Ascending aorta (tissue), 2 donors: ENCODE results near the gene FAM222B. TPM values are rescaled to one million over a fixed set of nuclear protein-coding genes. Genes with fewer than 3 reads are reported as not detected.
A peak's percentile ranks its signal among the peaks of the same experiment; 100 is the strongest.

Experiments used
- DNase-seq, 2 donors: peaks; one replicate each; pipeline ENCODE4 v3.0.0-alpha.2; 2019; ENCODE audit warnings: low spot score in 2 of 2
- H3K27ac ChIP-seq, 2 donors: fragments of 200-600 bp; sonication (generic); one replicate each; pipeline ENCODE4 v1.5.1; 2016 to 2017; ENCODE audit warnings: mild to moderate bottlenecking in 1 of 2
- H3K27me3 ChIP-seq: fragments of 200-600 bp; sonication (generic); one replicate; pipeline ENCODE4 v1.5.1; 2017
- H3K36me3 ChIP-seq, 2 donors: fragments of 200-600 bp; sonication (generic); one replicate each; pipeline ENCODE4 v1.5.1; 2016
- H3K4me1 ChIP-seq, 2 donors: fragments of 200-600 bp; sonication (generic); one replicate each; pipeline ENCODE4 v1.5.1; 2016 to 2017; ENCODE audit warnings: mild to moderate bottlenecking in 1 of 2
- H3K4me3 ChIP-seq, 2 donors: fragments of 200-600 bp; sonication (generic); one replicate each; pipeline ENCODE4 v1.5.1; 2016 to 2017; ENCODE audit warnings: mild to moderate bottlenecking in 1 of 2
- H3K9me3 ChIP-seq, 2 donors: fragments of 200-600 bp; sonication (generic); one replicate each; pipeline ENCODE4 v1.5.1; 2016
- CTCF ChIP-seq, 3 experiments: fragments of 200-600 bp in 2 of 3; fragments of 450-650 bp in 1 of 3; sonication (generic) in 2 of 3; IDR thresholded peaks; one replicate each; pipeline ENCODE4 v1.5.1; 2016 to 2019; ENCODE audit warnings: antibody characterized with exemption in 3 of 3, mild to moderate bottlenecking in 1 of 3, moderate library complexity in 1 of 3
- intact Hi-C: fragments of 100-400 bp; cut with DNase I; formaldehyde crosslinking; loops from one replicate; pipeline ENCODE4 v1.15.1; 2023
- total RNA-seq: library from RNA; depleted of rRNA; stranded (reverse); fragments of >200 nt; gene quantifications from one replicate; pipeline ENCODE4 v1.1.0, GENCODE V29; 2016

The FAM222B gene
- total RNA-seq, 1 donor from 2014 or later = 30.7 TPM

- peak; percentile 69 to 96 for DNase-seq
- Histone ChIP-seq H3K4me1 (peaks cover 10 to 16% of the 10 kb centered on the region in 2 donors), H3K27ac (no peak overlapping the region), H3K36me3 (peaks cover 7 to 18% of the 10 kb centered on the region in 2 donors), H3K27me3 (no peaks in the 10 kb centered on the region), H3K4me3 (no peak overlapping the region), H3K9me3 (no peaks in the 10 kb centered on the region)
- TF ChIP-seq CTCF (IDR thresholded peaks at IDR 0.05) = peak; percentile 100
- intact Hi-C loops = loop anchor here (1.0 kb wide), 1 partner anchor 23 kb away; no protein-coding TSS in a partner anchor
Measured at GRCh38 chr17:28750178-28751047, 92.2 kb downstream of the FAM222B start.

DNA sequence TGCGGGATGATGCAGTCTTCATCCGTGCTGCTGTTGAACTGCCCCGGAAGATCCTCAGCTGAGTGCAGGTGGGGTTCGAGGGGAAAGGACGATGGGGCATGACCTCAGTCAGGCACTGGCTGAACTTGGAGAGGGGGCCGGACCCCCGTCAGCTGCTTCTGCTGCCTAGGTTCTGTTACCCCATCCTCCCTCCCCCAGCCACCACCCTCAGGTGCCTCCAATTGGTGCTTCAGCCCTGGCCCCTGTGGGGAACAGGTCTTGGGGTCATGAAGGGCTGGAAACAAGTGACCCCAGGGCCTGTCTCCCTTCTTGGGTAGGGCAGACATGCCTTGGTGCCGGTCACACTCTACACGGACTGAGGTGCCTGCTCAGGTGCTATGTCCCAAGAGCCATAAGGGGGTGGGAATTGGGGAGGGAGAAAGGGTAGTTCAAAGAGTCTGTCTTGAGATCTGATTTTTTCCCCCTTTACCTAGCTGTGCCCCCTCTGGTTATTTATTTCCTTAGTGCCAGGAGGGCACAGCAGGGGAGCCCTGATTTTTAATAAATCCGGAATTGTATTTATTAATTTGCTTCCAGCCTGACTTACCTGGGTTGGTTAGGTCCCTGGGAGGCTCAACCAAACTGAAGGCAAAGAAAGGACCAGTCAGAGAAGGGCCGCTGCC lies 92.9 kb downstream of the FAM222B start:
- TF ChIP-seq CTCF (IDR thresholded peaks at IDR 0.05) = no peak
- intact Hi-C loops = loop anchor here (1.0 kb wide), 1 partner anchor 22 kb away; no protein-coding TSS in a partner anchor
- Histone ChIP-seq H3K27ac (peak overlapping the region in 1 of 2 donors; percentile 10), H3K4me3 (no peak overlapping the region), H3K27me3 (no peaks in the 10 kb centered on the region), H3K36me3 (peaks cover 7 to 18% of the 10 kb centered on the region in 2 donors), H3K4me1 (peaks cover 12 to 24% of the 10 kb centered on the region in 2 donors), H3K9me3 (no peaks in the 10 kb centered on the region)
- DNase-seq = no peak

DNA sequence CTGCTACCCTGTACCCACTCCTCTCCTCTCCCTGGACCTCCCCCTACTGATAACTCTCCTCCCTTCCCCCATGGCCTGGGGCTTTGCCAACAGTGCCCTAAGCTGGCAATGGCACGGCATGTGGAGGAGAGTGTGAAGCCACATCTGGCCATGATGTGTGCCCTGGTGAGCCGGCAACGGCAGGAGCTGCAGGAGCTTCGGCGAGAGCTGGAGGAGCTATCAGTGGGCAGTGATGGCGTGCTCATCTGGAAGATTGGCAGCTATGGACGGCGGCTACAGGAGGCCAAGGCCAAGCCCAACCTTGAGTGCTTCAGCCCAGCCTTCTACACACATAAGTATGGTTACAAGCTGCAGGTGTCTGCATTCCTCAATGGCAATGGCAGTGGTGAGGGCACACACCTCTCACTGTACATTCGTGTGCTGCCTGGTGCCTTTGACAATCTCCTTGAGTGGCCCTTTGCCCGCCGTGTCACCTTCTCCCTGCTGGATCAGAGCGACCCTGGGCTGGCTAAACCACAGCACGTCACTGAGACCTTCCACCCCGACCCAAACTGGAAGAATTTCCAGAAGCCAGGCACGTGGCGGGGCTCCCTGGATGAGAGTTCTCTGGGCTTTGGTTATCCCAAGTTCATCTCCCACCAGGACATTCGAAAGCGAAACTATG lies 93.6 kb downstream of the FAM222B start:
- peak overlapping the region in 1 of 2 donors; percentile 10 for H3K27ac ChIP-seq
- H3K36me3 ChIP-seq = peaks cover 7 to 18% of the 10 kb centered on the region in 2 donors
- no peaks in the 10 kb centered on the region for H3K27me3 ChIP-seq
- TF ChIP-seq CTCF (IDR thresholded peaks at IDR 0.05) = no peak
- H3K4me1 ChIP-seq = peaks cover 15 to 25% of the 10 kb centered on the region in 2 donors
- no peak overlapping the region for H3K4me3 ChIP-seq
- DNase-seq = no peak
- no peaks in the 10 kb centered on the region for H3K9me3 ChIP-seq
- intact Hi-C loops = no loop called here

GRCh38 chr17:28747801-28748750 lies 94.5 kb downstream of the FAM222B start:
- intact Hi-C loops = no loop called here
- no peaks in the 10 kb centered on the region for H3K9me3 ChIP-seq
- peak overlapping the region; percentile 88 to 98 for H3K27ac ChIP-seq
- no peak for DNase-seq
- TF ChIP-seq CTCF (IDR thresholded peaks at IDR 0.05) = no peak
- no peak overlapping the region for H3K4me3 ChIP-seq
- peaks cover 7 to 18% of the 10 kb centered on the region in 2 donors for H3K36me3 ChIP-seq
- no peaks in the 10 kb centered on the region for H3K27me3 ChIP-seq
- H3K4me1 ChIP-seq = peaks cover 15 to 29% of the 10 kb centered on the region in 2 donors
